HG03571 (cell line): ENCODE results near the gene ATG5.
A peak's percentile ranks its signal among the peaks of the same experiment; 100 is the strongest.
"Not testable (repeated sequence)": the region's sequence is repeated elsewhere in the genome, so short reads cannot be mapped to it uniquely, and the experiment has no call there.

Source experiments
- ATAC-seq: cut with Tn5 transposase; IDR thresholded peaks from one replicate; pipeline ENCODE4 v1.9.1; 2021; ENCODE audit not compliant: unreplicated experiment

ATG5 gene

GRCh38 chr6:106160189-106160588, 165.4 kb downstream of the ATG5 start:
- ATAC-seq = no peak

- ATAC-seq = no peak
These were observed 166.0 kb downstream of the ATG5 start for GRCh38 chr6:106159531-106159940.

- ATAC-seq = no peak
These were observed 166.7 kb downstream of the ATG5 start for GRCh38 chr6:106158816-106159215.

- no peak for ATAC-seq
These were observed 168.7 kb downstream of the ATG5 start for GRCh38 chr6:106156863-106157262.

- ATAC-seq = no peak
These were observed 169.1 kb downstream of the ATG5 start for GRCh38 chr6:106156413-106156812.

- ATAC-seq = no peak
These were observed 170.2 kb downstream of the ATG5 start for GRCh38 chr6:106155219-106155830.

- ATAC-seq = no peak
These were observed 171.2 kb downstream of the ATG5 start for GRCh38 chr6:106154326-106154725.

- no peak for ATAC-seq
These were observed 172.6 kb downstream of the ATG5 start for GRCh38 chr6:106152952-106153351.

- not testable (repeated sequence) for ATAC-seq
These were observed 173.1 kb downstream of the ATG5 start for GRCh38 chr6:106152476-106152875.

- no peak for ATAC-seq
These were observed 176.0 kb downstream of the ATG5 start for GRCh38 chr6:106149472-106150069.

- ATAC-seq = no peak
These were observed 178.1 kb downstream of the ATG5 start for GRCh38 chr6:106147476-106147875.

- ATAC-seq = peak; percentile 44
These were observed 178.7 kb downstream of the ATG5 start for GRCh38 chr6:106146852-106147351.

GRCh38 chr6:106145741-106146227, 179.8 kb downstream of the ATG5 start:
- ATAC-seq = no peak

GRCh38 chr6:106145144-106145543, 180.4 kb downstream of the ATG5 start:
- ATAC-seq = no peak

GRCh38 chr6:106143665-106144064, 181.9 kb downstream of the ATG5 start:
- ATAC-seq = no peak

GRCh38 chr6:106142876-106143431, 182.6 kb downstream of the ATG5 start:
- ATAC-seq = no peak

- peak; percentile 73 for ATAC-seq
These were observed 183.9 kb downstream of the ATG5 start for GRCh38 chr6:106141441-106142237.

- ATAC-seq = no peak
These were observed 187.4 kb downstream of the ATG5 start for GRCh38 chr6:106138151-106138550.

GRCh38 chr6:106136845-106137244, 188.7 kb downstream of the ATG5 start:
- ATAC-seq = no peak

- no peak for ATAC-seq
These were observed 189.5 kb downstream of the ATG5 start for GRCh38 chr6:106135911-106136571.
